ENCODE measurements around the gene SLC6A2. TPM values are rescaled to one million over a fixed set of nuclear protein-coding genes. Genes with fewer than 3 reads are reported as not detected.
"Not testable (repeated sequence)": the region's sequence is repeated elsewhere in the genome, so short reads cannot be mapped to it uniquely, and the experiment has no call there.

Gene SLC6A2
- 2.1 TPM for polyA plus RNA-seq (ENCODE audit: insufficient read length)

DNA sequence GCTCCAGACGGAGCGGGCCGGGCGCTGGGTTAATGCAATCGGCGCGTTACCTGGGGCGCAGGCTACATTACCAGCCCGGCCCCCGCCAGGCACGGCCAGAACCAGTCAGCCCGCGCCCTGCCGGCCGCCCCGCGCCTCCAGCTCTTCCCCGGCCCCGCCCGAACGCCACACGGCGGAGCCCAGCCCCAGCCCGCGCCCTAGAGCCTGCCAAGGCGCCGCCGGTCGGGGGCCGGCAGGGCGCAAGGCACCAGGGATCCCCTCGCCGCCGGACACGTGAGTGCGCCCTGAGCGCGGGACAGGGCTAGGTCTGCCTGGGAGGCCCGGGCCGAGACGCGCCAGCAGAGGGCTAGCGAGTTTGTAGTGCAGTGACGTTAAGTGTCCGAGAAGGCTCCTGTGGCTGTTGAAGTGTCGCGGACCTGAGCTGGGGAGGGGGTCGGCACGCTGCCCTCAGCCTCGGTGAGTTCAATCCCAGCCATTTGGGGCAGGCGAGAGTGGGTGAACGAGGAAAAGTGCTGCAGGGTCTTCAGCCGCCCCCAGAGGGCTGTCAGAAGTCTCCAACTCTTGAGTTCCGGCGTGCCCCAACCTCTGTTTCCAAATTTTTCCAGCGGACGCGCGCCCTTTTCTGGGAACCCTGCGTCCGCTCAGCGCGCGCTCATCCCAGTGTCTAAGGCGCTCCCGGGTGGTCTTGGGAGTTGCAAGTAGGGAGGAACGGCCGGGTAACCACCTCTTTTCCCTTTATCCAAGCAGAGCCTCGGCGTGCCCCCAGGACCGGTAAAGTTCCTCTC is at the start of gene SLC6A2:
Gene SLC6A2, plus strand, starts transcription at position 92 of the 785 bp plus-strand sequence. CDS start 707 bp downstream, outside the sequence.
- no peak for DNase-seq (ENCODE audit: low read depth)

DNA sequence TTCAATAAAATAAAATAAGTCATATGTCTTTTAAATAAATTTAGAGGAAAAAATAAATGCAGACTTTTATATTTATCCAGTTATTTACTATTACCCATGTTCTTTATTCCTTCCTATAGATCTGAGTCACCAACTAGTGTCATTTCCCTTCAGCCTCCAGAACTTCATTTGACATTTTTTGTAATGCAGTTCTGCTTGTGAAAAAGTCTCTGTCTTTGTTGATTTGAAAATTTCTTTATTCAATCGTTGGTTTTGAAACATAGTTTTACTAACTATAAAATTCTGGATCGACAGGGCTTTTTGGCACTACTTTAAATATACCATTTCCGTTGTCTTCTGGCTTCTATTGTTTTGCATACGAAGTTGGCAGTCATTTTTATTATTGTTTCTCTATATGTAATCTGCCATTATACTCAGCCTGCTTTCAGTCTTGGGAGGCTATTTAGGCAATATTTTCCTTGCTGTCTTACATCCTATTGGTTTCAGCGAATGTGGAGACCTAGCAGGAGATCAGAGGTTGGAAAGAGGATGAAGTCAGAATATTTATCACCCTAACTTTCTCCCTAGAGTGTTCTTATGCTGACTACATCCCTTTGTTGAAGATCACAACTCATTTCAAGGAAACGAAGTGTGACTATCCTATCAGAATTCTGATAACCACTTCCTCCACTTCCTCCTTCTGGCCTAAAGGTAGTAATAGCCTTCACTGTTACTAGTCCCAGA is 42.0 kb upstream of the SLC6A2 start:
- DNase-seq (ENCODE audit: low read depth): no peak

DNA sequence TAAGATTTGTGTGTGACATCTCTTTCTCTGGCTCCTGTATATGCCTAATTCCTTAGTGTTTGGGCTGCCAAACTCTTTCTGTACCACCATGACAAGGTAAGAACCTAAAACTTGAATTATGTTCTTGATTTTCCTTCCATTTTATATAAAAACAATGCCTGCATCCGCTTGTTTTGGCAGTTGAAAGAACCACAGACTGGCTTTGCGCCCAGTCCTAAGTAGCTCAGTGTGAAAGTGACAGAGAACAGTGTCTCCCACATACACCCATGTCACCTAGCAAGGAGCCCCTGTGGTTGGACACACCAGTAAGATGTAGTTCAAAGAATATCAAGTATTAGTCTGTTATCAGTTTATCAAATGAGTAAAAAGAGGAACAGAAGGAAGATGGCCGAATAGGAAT is 40.7 kb upstream of the SLC6A2 start:
- DNase-seq (ENCODE audit: low read depth): no peak

DNA sequence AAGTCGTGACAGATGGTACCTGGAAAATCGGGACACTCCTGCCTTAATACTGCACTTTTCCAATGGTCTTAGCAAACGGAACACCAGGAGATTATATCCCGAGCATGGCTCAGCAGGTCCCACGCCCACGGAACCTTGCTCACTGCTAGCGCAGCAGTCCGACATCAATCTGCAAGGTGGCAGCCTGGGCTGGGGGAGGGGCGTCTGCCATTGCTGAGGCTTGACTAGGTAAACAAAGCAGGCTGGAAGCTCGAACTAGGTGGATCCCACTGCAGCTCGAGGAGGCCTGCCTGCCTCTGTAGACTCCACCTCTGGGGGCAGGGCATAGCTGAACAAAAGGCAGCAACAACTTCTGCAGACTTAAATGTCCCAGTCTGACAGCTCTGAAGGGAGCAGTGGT is 40.1 kb upstream of the SLC6A2 start:
- not testable (repeated sequence) for DNase-seq (ENCODE audit: low read depth)

DNA sequence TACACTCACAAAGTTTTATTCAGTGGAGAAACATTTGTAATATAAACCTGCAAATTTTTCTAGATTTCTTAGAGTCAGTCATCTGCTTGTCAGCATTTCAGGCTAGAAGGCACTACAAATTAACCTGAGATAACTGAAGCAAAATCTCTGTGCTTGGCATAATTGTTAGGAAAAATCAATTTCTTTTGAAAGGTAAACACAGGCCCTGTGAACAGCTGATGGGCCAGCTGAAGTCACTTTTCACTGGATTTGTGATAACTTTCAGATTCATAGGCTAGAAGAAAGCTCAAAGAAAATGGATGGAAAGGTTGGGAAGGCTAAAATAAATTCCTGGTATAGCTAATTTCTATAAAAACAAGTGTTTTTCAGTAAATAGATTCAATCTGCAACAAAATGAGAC is 34.0 kb upstream of the SLC6A2 start:
- no peak for DNase-seq (ENCODE audit: low read depth)

DNA sequence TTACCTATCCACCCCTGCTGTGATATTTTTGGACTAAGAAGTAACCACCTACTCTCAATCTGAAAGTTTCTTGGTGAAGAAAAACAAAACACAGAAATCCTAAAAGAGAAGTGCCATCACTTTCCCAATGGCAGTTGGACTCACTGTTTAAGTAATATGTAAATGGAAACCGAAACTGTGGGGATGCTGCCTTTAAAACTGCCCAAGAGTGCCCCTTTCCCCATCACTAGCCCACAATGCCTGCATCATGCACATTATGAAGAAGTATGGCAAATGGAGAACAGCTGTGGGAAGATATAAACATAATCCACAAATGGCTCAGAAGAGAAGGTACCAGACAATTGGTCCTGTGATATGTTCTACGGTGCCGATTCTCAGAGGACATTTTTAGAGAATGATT is 33.5 kb upstream of the SLC6A2 start:
- no peak for DNase-seq (ENCODE audit: low read depth)

DNA sequence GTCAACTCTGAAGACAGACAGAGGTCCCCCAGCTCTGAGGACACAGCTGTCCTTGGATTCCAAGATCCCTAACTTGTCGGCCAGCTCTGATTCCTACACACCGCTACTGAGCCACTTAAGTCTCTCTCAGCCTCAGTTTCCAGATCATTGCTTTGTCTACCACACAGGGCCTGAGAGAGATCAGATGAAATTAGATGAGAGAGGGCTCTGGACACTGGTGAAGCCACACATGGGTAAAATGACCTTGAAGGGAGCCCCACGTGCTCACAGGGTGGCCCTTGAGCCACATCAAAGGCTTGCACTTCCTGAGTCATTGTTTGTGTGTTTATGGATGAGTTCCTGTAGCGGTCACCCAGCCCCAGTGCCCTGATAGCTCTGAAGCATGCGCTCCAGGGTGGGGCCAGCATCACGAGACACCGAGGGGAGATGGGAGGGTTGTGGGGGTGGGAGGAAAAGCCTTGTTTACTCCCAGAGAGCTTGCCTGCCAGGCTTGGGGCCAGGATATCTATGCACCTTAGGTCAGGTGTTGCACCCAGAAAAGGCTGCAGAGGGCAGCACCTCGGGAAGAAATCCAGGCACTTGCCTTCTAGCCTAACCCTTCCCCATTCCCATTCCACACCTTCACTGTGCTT is 32.7 kb upstream of the SLC6A2 start:
- no peak for DNase-seq (ENCODE audit: low read depth)

DNA sequence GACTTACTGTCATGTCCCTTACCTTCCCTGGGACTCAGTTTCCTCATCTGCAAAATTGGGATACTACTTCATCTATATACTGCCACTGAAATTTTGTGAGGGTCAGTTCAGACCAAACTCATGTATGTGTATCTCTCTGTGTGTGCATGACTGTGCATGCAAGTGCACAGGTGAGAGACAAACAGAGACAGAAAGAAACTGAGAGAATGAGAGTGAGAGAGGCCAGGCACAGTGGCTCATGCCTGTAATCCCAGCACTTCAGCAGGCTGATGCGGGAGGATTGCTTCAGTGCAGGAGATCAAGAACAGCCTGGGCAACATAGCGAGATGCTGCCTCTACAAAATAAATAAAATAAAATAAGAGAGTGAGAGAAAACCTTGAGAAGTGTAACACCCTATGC is 32.1 kb upstream of the SLC6A2 start:
- no peak for DNase-seq (ENCODE audit: low read depth)

DNA sequence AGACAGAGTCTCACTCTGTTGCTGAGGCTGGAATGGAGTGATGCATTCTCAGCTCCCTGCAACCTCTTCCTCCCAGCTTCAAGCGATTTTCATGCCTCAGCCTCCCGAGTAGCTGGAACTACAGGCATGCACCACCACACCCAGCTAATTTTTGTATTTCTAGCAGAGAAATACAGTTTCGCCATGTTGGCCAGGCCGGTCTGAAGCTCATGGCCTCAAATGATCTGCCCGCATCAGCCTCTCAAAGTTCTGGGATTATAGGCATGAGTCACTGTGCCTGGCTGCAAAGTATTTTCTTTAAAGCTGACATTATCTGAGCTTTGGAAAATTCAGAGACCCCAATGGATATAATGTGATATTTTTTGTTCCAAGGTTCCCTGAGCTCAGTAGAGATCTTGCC is 31.1 kb upstream of the SLC6A2 start:
- DNase-seq (ENCODE audit: low read depth): no peak

DNA sequence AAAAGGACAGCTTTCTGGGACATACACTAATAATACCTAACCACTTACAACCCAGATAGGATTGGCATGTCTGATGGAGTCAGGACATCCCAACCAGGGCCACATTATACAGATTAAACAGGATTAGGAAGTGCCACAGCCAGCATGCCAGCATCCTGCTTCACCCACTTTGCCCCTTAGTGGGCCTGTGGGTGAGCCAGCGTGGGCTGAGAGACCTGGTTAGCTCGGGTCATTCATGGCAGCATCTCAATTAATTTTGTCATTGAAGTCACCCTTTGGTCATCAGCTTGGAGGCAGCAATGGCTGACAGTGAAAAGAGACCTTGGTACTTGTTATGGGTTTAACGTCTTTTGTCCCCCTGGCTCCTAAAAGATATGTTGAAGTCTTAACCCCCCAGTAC is 29.9 kb upstream of the SLC6A2 start:
- DNase-seq (ENCODE audit: low read depth): no peak

DNA sequence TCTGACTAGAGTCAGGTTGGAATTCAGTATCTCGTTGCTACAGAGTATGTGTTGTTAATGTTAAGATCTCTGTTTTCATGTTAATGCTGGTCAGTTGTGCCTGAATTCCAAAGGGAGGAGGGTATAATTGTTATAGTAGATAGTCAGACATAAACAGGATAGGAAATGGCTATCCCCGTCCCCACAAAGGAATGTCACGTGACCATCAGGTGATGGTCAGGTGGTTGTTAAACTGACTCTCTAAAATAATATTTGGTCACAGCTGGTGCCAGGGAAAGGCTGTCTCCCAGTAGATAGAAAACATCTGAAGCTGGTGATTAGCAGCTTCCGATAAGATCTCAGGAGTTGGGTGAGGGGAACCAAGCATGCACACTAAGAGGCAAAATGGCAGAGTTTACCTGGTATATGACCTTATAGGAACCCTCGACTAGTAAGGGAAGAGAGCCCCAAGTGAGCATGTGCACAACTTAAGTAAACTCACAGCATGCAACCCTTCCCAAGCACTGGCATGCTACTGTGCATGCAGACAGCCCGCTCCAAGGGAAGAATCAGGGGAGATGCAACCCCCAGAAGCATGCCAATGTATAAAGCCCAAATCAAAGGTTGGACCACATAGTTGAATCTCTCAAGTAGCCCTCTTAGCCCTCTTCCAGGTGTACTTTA is 27.4 kb upstream of the SLC6A2 start:
- no peak for DNase-seq (ENCODE audit: low read depth)

DNA sequence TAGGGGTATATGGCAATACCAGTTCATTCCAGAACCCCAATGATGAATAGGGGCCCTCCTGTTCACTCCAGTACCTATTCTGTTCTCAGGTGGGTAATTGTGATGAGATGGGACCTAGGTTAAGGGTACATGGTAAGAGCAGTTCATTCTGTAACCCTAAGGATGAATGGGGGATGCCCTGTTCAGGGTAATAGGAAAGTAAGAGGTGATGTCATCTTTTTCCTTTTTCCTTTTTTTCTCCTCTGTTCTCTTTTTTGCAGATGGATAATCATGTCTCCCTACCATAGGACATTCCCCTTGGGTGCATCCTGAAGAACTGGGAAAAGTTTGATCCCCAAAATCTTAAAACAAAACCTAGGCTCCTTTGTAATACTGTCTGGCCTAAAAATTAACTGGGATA is 25.0 kb upstream of the SLC6A2 start:
- no peak for DNase-seq (ENCODE audit: low read depth)

DNA sequence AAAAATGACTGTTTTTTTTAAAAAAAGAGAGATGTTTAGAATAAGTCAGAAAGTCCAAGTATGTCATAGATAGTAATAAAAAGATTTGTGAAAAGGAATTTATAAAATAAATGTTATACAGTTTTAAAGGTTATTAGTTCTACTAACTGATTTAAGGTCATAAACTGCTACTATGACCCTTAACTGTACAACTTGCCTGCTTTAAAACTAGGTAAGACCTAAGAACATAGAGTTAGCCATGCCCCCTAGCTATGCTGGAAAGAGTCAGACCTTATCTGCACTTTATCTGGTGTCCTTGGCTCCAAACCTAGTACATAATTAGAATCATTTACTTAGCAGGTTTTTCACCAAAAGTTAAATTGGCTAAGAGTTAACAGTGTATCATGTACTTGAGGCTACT is 23.5 kb upstream of the SLC6A2 start:
- no peak for DNase-seq (ENCODE audit: low read depth)

DNA sequence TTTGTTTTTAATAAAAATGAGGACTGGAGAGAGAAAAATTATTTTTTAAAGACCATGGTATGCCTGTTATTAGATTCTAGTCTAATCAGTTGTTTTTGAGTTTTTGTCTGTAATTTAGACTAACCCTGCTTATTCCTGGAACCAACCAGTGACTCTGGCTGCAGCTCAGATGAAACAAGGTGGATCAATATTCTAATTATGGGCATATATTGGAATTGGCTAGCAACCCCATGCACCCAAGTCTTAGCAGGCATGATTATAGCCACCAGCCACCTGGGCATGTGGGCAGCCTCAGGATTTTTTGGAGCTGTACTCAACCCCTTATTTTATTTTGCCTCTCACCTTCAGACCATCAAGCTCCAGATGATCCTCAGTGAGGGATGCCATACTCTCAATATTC is 21.6 kb upstream of the SLC6A2 start:
- no peak for DNase-seq (ENCODE audit: low read depth)

DNA sequence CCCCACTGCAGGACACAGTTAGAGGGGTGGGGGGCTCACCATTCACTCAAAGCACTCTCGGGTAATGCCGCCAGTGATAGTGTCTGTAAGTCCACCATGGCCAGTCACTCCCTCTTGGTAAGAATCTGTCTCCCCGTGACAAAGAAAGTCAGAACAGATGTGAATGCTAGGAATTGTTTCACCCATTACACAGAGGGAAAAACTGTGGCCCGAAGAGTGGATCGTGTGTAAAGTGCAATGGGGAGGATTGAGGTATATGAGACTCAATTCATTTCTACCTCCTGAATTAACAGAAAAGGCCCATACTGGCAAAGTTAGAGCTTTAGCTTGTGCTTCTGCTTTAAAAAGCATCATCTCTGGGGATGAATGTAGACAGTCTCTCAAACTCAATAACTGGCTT is 17.5 kb upstream of the SLC6A2 start:
- no peak for DNase-seq (ENCODE audit: low read depth)

DNA sequence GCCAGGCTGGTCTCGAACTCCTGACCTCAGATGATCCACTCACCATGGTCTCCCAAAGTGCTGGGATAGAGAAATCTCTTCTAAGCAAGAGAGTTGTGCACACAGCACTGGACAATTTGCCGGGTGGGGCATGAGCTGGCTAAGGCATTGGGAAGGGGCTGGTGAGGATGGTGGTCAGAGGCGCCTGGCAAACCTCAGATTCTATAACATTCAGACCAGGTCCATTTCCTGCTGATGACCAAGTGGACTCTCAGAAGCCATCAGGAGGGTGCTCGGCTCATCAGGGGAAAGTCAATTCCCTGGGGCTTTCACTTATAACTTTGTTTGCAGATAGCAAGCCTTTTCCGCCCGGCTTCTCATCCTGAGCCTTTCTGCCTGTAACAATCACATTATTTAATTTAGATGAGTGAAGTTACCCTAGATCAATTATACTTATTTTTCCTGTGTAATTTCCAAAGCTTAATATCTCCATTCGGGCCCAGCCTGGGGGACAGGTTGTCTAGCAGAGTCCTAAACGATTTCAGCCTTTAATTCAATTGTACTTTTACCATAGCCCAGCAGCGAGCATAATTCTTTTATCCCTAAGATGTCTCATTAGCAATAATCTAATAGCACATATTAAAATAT is 15.0 kb upstream of the SLC6A2 start:
- no peak for DNase-seq (ENCODE audit: low read depth)

DNA sequence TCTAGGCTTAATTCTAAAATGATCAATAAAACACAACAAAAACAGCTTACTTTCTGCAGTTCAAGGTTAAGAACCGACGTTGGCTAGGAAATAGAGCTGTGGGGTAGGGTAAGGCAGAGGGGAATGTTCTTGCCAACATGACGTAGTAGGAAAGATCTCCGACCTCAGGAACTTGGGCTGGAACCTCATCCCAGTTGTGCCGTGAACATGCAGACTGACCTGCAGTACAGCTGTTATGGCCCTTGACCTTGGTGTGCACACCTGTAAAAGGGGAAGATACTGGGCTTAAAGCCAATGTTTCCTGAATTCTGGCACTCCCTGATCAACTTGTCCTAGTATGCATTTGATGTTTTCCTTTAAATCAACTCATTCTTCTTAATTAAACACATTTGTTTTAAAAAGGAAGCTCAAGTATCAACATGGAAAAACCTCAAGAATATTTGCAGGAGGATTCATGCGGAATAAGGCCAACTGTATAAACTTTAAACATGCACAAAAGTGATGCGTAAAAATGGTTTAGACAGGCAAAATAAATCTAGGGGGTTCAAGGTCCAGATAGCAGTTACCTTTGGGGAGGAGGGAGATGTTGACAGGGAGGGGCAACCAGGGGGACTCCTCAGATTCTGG is 14.2 kb upstream of the SLC6A2 start:
- no peak for DNase-seq (ENCODE audit: low read depth)

DNA sequence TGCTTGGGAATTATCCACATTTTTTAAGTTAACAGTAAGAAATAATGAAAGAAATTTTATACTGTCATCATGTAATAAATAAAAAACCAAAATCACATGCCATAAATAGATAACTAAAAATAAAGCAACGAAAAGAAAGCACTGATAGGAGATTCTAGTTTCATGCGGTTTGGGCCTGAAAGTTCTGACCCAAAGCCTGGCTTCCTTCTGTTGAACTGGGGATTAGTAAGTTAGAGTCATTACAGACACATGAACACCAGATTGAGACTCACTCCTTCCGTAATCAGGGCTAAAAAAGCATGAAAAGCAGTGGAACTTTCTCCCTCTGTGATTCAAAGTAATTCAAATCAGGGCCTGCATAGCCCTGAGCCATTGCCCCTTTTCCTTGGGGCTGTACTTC is 13.2 kb upstream of the SLC6A2 start:
- DNase-seq (ENCODE audit: low read depth): no peak

DNA sequence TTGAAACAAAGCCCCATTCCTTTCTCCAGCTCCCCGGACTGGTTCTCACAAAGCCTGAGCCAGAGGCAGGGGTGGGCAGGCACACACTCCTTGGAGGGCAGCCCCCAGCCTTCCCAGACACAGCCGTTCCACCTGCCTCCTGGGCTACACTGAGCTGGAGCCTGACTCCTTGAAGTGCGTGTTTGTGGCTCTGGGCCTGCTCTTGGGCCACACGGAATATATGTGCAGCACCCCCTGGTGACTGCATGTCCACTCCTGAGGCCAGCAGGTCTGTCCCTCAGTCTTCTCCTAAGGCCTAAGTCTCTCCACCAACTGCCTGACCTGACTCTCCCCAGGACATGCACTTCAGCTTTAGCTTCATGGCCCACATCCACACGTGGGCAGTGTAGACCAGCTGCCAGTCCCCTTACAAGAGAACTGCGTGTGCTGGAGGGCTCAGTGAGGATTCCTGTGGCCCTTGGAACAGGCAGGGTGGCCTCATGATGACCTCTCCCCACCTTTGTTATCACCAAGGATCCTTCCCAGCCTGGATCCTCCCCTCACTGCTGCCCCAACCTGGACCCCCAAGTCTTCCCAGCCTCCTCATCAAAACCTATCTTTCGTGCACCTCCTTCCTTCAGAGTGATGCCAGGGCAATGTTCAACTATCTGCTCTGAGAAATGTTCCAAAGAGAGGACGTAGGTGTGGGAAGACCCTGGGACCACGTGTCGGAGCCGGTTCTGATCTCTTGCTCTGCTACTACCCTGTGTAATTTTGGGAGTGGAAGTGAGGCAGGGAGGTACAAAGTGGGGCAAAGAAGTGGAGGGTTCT is 12.4 kb upstream of the SLC6A2 start:
- DNase-seq (ENCODE audit: low read depth): no peak

DNA sequence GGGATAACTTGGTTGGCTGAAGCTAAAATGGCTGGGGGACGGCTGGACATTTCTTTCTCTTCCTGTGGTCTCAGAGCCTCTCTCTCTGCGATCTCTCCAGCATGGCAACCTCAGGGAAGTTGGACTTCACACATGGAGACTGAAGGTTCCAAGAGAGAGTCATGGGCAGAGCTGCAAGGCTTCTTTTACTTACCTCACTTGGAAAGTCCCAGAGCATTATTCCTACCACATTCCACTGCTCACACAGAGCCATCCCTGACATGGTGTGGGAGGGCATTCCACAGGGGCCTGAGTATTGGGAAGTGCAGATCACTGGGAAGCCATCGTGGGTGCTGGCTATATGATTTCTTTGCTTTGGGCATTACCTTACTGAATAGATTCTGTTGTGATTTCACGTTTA is 9.8 kb upstream of the SLC6A2 start:
- DNase-seq (ENCODE audit: low read depth): no peak

DNA sequence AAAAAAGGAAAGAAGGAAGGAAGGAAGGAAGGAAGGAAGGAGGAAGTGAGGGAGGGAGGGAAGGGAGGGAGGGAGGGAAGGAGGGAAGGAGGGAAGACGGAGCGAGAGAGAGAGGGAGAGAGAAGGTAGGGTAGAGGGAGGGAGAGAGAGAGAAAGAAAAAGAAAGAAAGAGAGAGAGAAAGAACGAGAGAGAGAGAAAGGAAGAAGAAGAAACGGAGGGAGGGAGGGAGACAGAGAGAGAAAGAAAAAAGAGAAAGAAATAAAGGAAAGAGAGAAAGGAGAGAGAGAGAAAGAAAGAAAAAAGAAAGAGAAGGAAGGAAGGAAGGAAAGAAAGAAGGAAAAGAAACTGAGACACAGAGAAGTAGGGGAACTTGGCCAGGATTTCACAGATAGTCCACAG is 8.4 kb upstream of the SLC6A2 start:
- no peak for DNase-seq (ENCODE audit: low read depth)

Data from forelimb muscle (tissue), 1 donor.